ENCODE data around the gene SMOC2. TPM values are rescaled to one million over a fixed set of nuclear protein-coding genes. Genes with fewer than 3 reads are reported as not detected.

Gene SMOC2
- total and polyA plus RNA-seq, 8 donors, result 7.1 to 18.8 (median 9.5) TPM

- Histone ChIP-seq H3K27ac (no peak overlapping the region), H3K36me3 (no peaks in the 10 kb centered on the region), H3K27me3 (peaks cover 0 to 3% of the 10 kb centered on the region in 2 donors), H3K9me3 (peaks cover 0 to 13% of the 10 kb centered on the region in 2 donors), H3K4me1 (no peaks in the 10 kb centered on the region), H3K4me3 (no peak overlapping the region)
- ATAC-seq (no peak), DNase-seq (no peak)
- intact Hi-C loops (cut with DNase I), result no loop called here
- no peak for TF ChIP-seq CTCF (IDR thresholded peaks at IDR 0.05)
Observed at GRCh38 chr6:168655462-168656152, 214.6 kb downstream of the SMOC2 start.

- Histone ChIP-seq H3K4me3 (no peak overlapping the region), H3K27ac (no peak overlapping the region), H3K9me3 (peaks cover 0 to 14% of the 10 kb centered on the region in 2 donors), H3K36me3 (no peaks in the 10 kb centered on the region), H3K27me3 (peaks cover 0 to 8% of the 10 kb centered on the region in 2 donors), H3K4me1 (no peaks in the 10 kb centered on the region)
- TF ChIP-seq CTCF (IDR thresholded peaks at IDR 0.05), result no peak
- intact Hi-C loops (cut with DNase I), result no loop called here
- DNase-seq, result no peak
- no peak for ATAC-seq
Observed at GRCh38 chr6:168658059-168658458, 217.1 kb downstream of the SMOC2 start.

GRCh38 chr6:168660400-168660945, 219.5 kb downstream of the SMOC2 start:
- TF ChIP-seq CTCF (IDR thresholded peaks at IDR 0.05), result no peak
- intact Hi-C loops (cut with DNase I), result no loop called here
- H3K4me1 ChIP-seq, result no peaks in the 10 kb centered on the region
- H3K27ac ChIP-seq, result no peak overlapping the region
- peaks cover 0 to 11% of the 10 kb centered on the region in 2 donors for H3K9me3 ChIP-seq
- no peak for DNase-seq
- H3K4me3 ChIP-seq, result no peak overlapping the region
- no peaks in the 10 kb centered on the region for H3K36me3 ChIP-seq
- peaks cover 0 to 8% of the 10 kb centered on the region in 2 donors for H3K27me3 ChIP-seq
- no peak for ATAC-seq

- no peak for TF ChIP-seq CTCF (IDR thresholded peaks at IDR 0.05)
- H3K4me3 ChIP-seq, result no peak overlapping the region
- no peak for DNase-seq
- no peaks in the 10 kb centered on the region for H3K4me1 ChIP-seq
- peaks cover 0 to 10% of the 10 kb centered on the region in 2 donors for H3K9me3 ChIP-seq
- H3K27me3 ChIP-seq, result peaks cover 0 to 8% of the 10 kb centered on the region in 2 donors
- H3K36me3 ChIP-seq, result no peaks in the 10 kb centered on the region
- no peak overlapping the region for H3K27ac ChIP-seq
- ATAC-seq, result no peak
- intact Hi-C loops (cut with DNase I), result no loop called here
Observed at GRCh38 chr6:168662301-168662936, 221.4 kb downstream of the SMOC2 start.

- Histone ChIP-seq H3K27ac (no peak overlapping the region), H3K9me3 (peaks cover 0 to 5% of the 10 kb centered on the region in 2 donors), H3K4me3 (no peak overlapping the region), H3K4me1 (no peaks in the 10 kb centered on the region), H3K36me3 (no peaks in the 10 kb centered on the region), H3K27me3 (peaks cover 0 to 8% of the 10 kb centered on the region in 2 donors)
- no peak for DNase-seq
- no peak for TF ChIP-seq CTCF (IDR thresholded peaks at IDR 0.05)
- no peak for ATAC-seq
- intact Hi-C loops (cut with DNase I), result no loop called here
Observed at GRCh38 chr6:168663041-168663440, 222.1 kb downstream of the SMOC2 start.
